HL-60/S4 treated with phorbol 12-myristate 13-acetate at 8.2 ng/mL for 4 days and 3 days (cell line): ENCODE results near the gene CTNNA3.

Experiments used
- in situ Hi-C: fragments of 300-500 bp; cut with MboI; formaldehyde crosslinking; loops from 2 replicates; pipeline ENCODE4 v1.15.0; 2022; ENCODE audit warnings: low sequenced_read_pairs

The CTNNA3 gene

GRCh38 chr10:66625709-66626590 is 1070.0 kb downstream of the CTNNA3 start:
- in situ Hi-C loops, result no loop called here

GRCh38 chr10:66622050-66622449 is 1073.9 kb downstream of the CTNNA3 start:
- in situ Hi-C loops, result no loop called here

- in situ Hi-C loops, result no loop called here
Observed at GRCh38 chr10:66604195-66604594, 1091.8 kb downstream of the CTNNA3 start.

- in situ Hi-C loops, result no loop called here
Observed at GRCh38 chr10:66591865-66592264, 1104.1 kb downstream of the CTNNA3 start.

GRCh38 chr10:66587680-66588050 is 1108.3 kb downstream of the CTNNA3 start:
- in situ Hi-C loops, result no loop called here

- in situ Hi-C loops, result no loop called here
Observed at GRCh38 chr10:66586897-66587679, 1108.9 kb downstream of the CTNNA3 start.

- in situ Hi-C loops, result no loop called here
Observed at GRCh38 chr10:66586073-66586472, 1109.9 kb downstream of the CTNNA3 start.

- in situ Hi-C loops, result no loop called here
Observed at GRCh38 chr10:66575251-66575855, 1120.6 kb downstream of the CTNNA3 start.

GRCh38 chr10:66572700-66573099 is 1123.3 kb downstream of the CTNNA3 start:
- in situ Hi-C loops, result no loop called here

GRCh38 chr10:66565999-66566398 is 1130.0 kb downstream of the CTNNA3 start:
- in situ Hi-C loops, result no loop called here

- in situ Hi-C loops, result no loop called here
Observed at GRCh38 chr10:66564287-66564686, 1131.7 kb downstream of the CTNNA3 start.

GRCh38 chr10:66555061-66555460 is 1140.9 kb downstream of the CTNNA3 start:
- in situ Hi-C loops, result no loop called here

- in situ Hi-C loops, result no loop called here
Observed at GRCh38 chr10:66552331-66552730, 1143.7 kb downstream of the CTNNA3 start.

GRCh38 chr10:66550351-66550750 is 1145.6 kb downstream of the CTNNA3 start:
- in situ Hi-C loops, result no loop called here

GRCh38 chr10:66538908-66539307 is 1157.1 kb downstream of the CTNNA3 start:
- in situ Hi-C loops, result no loop called here

GRCh38 chr10:66538371-66538770 is 1157.6 kb downstream of the CTNNA3 start:
- in situ Hi-C loops, result no loop called here

- in situ Hi-C loops, result no loop called here
Observed at GRCh38 chr10:66537186-66537585, 1158.8 kb downstream of the CTNNA3 start.

- in situ Hi-C loops, result no loop called here
Observed at GRCh38 chr10:66535439-66535838, 1160.6 kb downstream of the CTNNA3 start.

GRCh38 chr10:66534866-66535265 is 1161.1 kb downstream of the CTNNA3 start:
- in situ Hi-C loops, result no loop called here

- in situ Hi-C loops, result no loop called here
Observed at GRCh38 chr10:66521506-66521905, 1174.5 kb downstream of the CTNNA3 start.

- in situ Hi-C loops, result no loop called here
Observed at GRCh38 chr10:66519616-66520015, 1176.4 kb downstream of the CTNNA3 start.

- in situ Hi-C loops, result no loop called here
Observed at GRCh38 chr10:66514666-66515065, 1181.3 kb downstream of the CTNNA3 start.
